ENCODE data around the gene SMAD9. TPM values are rescaled to one million over a fixed set of nuclear protein-coding genes. Genes with fewer than 3 reads are reported as not detected.

SMAD9 gene
- total and polyA plus RNA-seq, 2 of the 13 experiments (the other 11 are each of a cell fraction or from before 2014, with no cell fraction given), result 4.2 to 7.7 TPM

DNA sequence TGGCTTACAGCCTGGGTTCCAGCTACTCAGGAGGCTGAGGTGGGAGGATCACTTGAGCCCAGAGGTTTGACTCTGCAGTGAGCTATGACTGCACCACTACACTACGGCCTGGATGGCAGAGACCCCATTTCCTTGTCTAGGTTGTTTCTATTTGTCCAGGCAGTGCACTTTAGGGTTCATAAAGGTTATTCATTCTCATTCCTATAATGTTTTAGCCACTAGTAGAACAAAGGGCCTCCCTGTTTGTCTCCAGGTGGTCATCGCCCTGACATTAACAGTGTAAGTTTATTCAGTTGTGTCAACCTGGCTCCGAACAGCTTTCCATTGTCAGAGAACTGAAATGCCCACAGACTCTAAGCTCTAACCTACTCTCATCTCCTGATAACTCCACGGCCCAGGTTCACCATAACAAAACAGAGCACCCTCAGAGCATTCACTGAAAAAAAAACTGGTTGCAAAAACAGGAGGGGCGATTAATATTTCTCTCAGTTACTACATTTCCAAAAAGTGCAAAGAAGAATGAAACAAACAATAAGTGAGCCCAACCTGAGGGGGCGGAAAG, 37.1 kb downstream of the SMAD9 start (continued):
- TF ChIP-seq AFF4 (CRISPR knock-in tag; IDR thresholded peaks at IDR 0.05), result no peak
- peak; percentile 40; the same call in 1 of the 2 replicates for TF ChIP-seq FOXO1 (CRISPR knock-in tag; IDR thresholded peaks at IDR 0.05)
- no peak for TF ChIP-seq ZNF143 (CRISPR knock-in tag; IDR thresholded peaks at IDR 0.05)
- no peak for TF ChIP-seq ZNF260 (CRISPR knock-in tag; IDR thresholded peaks at IDR 0.05; ENCODE audit: borderline replicate concordance, low read depth)
- no peak for TF ChIP-seq CREB3 (CRISPR knock-in tag; IDR thresholded peaks at IDR 0.05)
- TF ChIP-seq, protein P1, sequence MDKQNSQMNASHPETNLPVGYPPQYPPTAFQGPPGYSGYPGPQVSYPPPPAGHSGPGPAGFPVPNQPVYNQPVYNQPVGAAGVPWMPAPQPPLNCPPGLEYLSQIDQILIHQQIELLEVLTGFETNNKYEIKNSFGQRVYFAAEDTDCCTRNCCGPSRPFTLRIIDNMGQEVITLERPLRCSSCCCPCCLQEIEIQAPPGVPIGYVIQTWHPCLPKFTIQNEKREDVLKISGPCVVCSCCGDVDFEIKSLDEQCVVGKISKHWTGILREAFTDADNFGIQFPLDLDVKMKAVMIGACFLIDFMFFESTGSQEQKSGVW (CRISPR knock-in tag; IDR thresholded peaks at IDR 0.05; ENCODE audit: borderline replicate concordance), result no peak
- no peak for TF ChIP-seq MBD4 (IDR thresholded peaks at IDR 0.05; ENCODE audit: borderline replicate concordance, low read length)
- TF ChIP-seq TCF7 (IDR thresholded peaks at IDR 0.05; ENCODE audit: low read depth), result peak; percentile 72
- TF ChIP-seq ZFP82 (CRISPR knock-in tag; IDR thresholded peaks at IDR 0.05; ENCODE audit: borderline replicate concordance), result no peak
- peak; percentile 38; the same call in 1 of the 2 replicates for TF ChIP-seq SAP130 (CRISPR knock-in tag; IDR thresholded peaks at IDR 0.05; ENCODE audit: low read depth)
- TF ChIP-seq HOXA7 (CRISPR knock-in tag; IDR thresholded peaks at IDR 0.05), result no peak
- peak; percentile 83; the same call in 1 of the 2 replicates for TF ChIP-seq TFAP4 (IDR thresholded peaks at IDR 0.05; ENCODE audit: borderline replicate concordance, low read depth)
- TF ChIP-seq HNRNPUL1 (IDR thresholded peaks at IDR 0.05; ENCODE audit: low read depth, low read length), result no peak
- TF ChIP-seq ZBTB3 (CRISPR knock-in tag; IDR thresholded peaks at IDR 0.05; ENCODE audit: borderline replicate concordance, low read depth), result peak; percentile 96
- peak; percentile 86 for TF ChIP-seq RARA (CRISPR knock-in tag; IDR thresholded peaks at IDR 0.05)
- TF ChIP-seq ATF6 (CRISPR knock-in tag; conservative IDR thresholded peaks at IDR 0.05), result no peak
- no peak for TF ChIP-seq SATB2 (CRISPR knock-in tag; IDR thresholded peaks at IDR 0.05)
- TF ChIP-seq DRAP1 (CRISPR knock-in tag; IDR thresholded peaks at IDR 0.05), result no peak
- TF ChIP-seq DMTF1 (CRISPR knock-in tag; IDR thresholded peaks at IDR 0.05), result no peak

Measured in HepG2 (cell line).